ENCODE data around the gene DACH1. TPM values are rescaled to one million over a fixed set of nuclear protein-coding genes. Genes with fewer than 3 reads are reported as not detected.

DACH1 gene
- total and polyA plus RNA-seq, 2 of the 13 experiments (the other 11 are each of a cell fraction or from before 2014, with no cell fraction given) = not detected

- in situ Hi-C loops (cut with HindIII; ENCODE audit: extremely low pct_ligation_motif_present, low pct_unique_long_range_greater_than_20kb) (no loop called here), intact Hi-C loops (cut with micrococcal nuclease; ENCODE audit: unreplicated experiment) (no loop called here)
- no peaks in the 10 kb centered on the region for H3K79me2 ChIP-seq (ENCODE audit: insufficient read depth, low read length)
- H3K4me3 ChIP-seq (replicated peaks in 1 of 3; ENCODE audit: insufficient read depth in 1 of 3, low read depth in 2 of 3, low read length in 3 of 3) = no peak overlapping the region
- no peaks in the 10 kb centered on the region for H3K9me3 ChIP-seq (ENCODE audit: low read length)
- DNase-seq (ENCODE audit: low spot score) (no peak), ATAC-seq (no peak), FAIRE-seq (no peak)
- no TSS peak for BruUV-seq (replicated peaks)
- WGBS (ENCODE audit: low lambda C conversion rate) = 41% methylated on average over 3 of the region's 3 CpGs
- H3K27ac ChIP-seq (ENCODE audit: extremely low read length, insufficient read depth, low read length) = no peak overlapping the region
- H3K27me3 ChIP-seq (ENCODE audit: control insufficient read depth in 1 of 2, insufficient read depth in 2 of 2, low read length in 2 of 2) = no peaks in the 10 kb centered on the region
- no peak overlapping the region for H3K9ac ChIP-seq (ENCODE audit: insufficient read depth, low read depth, low read length)
- no peak overlapping the region for H2AFZ ChIP-seq (ENCODE audit: low read length)
- H3K4me1 ChIP-seq (ENCODE audit: insufficient read depth, low read length) = no peaks in the 10 kb centered on the region
- H4K20me1 ChIP-seq (ENCODE audit: insufficient read depth, low read length) = no peaks in the 10 kb centered on the region
- no peak overlapping the region for H3K4me2 ChIP-seq (ENCODE audit: low read depth, low read length)
- H3K36me3 ChIP-seq (replicated peaks in 1 of 2; ENCODE audit: control insufficient read depth in 1 of 2, insufficient read depth in 2 of 2, low read length in 2 of 2) = no peaks in the 10 kb centered on the region
- ChIA-PET CTCF (ENCODE audit: low intra/inter-chr PET ratio, low total read pairs) (no interaction called here), POLR2A (no interaction called here)
- TF ChIP-seq SALL1 (CRISPR knock-in tag; IDR thresholded peaks at IDR 0.05) (no peak), USF2 (IDR thresholded peaks at IDR 0.05; ENCODE audit: low read depth, low read length) (no peak), USF2 (CRISPR knock-in tag; IDR thresholded peaks at IDR 0.05; ENCODE audit: borderline replicate concordance) (no peak), ZNF557 (CRISPR knock-in tag; IDR thresholded peaks at IDR 0.05) (no peak), ZNF264 (CRISPR knock-in tag; IDR thresholded peaks at IDR 0.05) (no peak), PAXIP1 (CRISPR knock-in tag; conservative IDR thresholded peaks at IDR 0.05) (no peak), SNAPC2 (CRISPR knock-in tag; IDR thresholded peaks at IDR 0.05) (no peak), KLF9 (CRISPR knock-in tag; IDR thresholded peaks at IDR 0.05; ENCODE audit: low read depth) (no peak), HOXD1 (CRISPR knock-in tag; IDR thresholded peaks at IDR 0.05) (no peak), MNT (IDR thresholded peaks at IDR 0.05) (no peak), CHD2 (IDR thresholded peaks at IDR 0.05; ENCODE audit: low read depth, low read length) (no peak), ZNF687 (CRISPR knock-in tag; IDR thresholded peaks at IDR 0.05) (no peak), SOX6 (IDR thresholded peaks at IDR 0.05) (no peak), SOX6 (CRISPR knock-in tag; IDR thresholded peaks at IDR 0.05) (no peak), ZNF841 (CRISPR knock-in tag; IDR thresholded peaks at IDR 0.05; ENCODE audit: borderline replicate concordance) (no peak)
Observed at GRCh38 chr13:71801165-71801760, 65.7 kb downstream of the DACH1 start.

Data from HepG2 (cell line).